ENCODE results near the gene CACNB2. TPM values are rescaled to one million over a fixed set of nuclear protein-coding genes. Genes with fewer than 3 reads are reported as not detected.

CACNB2 gene
- total and polyA plus RNA-seq, 4 donors = 0.38 to 3.1 (median 0.83) TPM

DNA sequence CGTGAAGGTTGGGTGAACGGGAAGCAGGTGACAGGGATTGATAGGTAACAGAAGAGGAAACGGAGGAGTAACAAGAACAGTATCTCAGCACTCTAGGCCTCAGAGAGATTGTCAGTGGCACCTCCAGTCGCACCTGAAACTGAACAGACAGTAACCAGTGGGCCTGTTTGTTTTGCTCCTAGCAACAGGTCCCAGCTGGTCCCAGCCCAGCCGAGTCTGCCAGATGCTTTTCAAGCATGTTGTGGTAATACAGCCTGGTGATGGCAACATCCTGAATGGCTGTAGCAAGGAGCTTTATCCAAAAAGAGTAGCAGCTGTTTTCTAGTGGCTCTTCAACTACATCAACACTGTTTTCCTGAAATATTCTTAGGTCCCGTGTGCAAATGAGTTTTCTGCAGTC is 4.7 kb downstream of the CACNB2 start:
- DNase-seq (ENCODE audit: low spot score) = no peak
- Histone ChIP-seq H3K27ac (ENCODE audit: low read depth in 1 of 2, low read length in 2 of 2) (no peak overlapping the region), H3K9me3 (ENCODE audit: control insufficient read depth in 4 of 4, low read length in 3 of 4) (no peaks in the 10 kb centered on the region), H3K36me3 (ENCODE audit: control insufficient read depth in 4 of 4, insufficient read depth in 3 of 4, low read depth in 1 of 4, low read length in 3 of 4) (no peaks in the 10 kb centered on the region), H3K27me3 (ENCODE audit: control insufficient read depth in 4 of 4, insufficient read depth in 4 of 4, low read length in 3 of 4) (peaks cover 0 to 12% (median 5%) of the 10 kb centered on the region in 4 donors), H3K4me3 (ENCODE audit: low read depth in 1 of 3, low read length in 3 of 3) (no peak overlapping the region), H3K9ac (ENCODE audit: low read depth in 1 of 2, low read length in 2 of 2) (no peak overlapping the region), H3K4me1 (ENCODE audit: control insufficient read depth in 4 of 4, insufficient read depth in 4 of 4, low read length in 3 of 4) (peaks cover 6 to 11% (median 8%) of the 10 kb centered on the region in 4 donors)
- TF ChIP-seq HNF4G (IDR thresholded peaks at IDR 0.05) (no peak), TAF1 (conservative IDR thresholded peaks at IDR 0.05) (no peak), RXRA (IDR thresholded peaks at IDR 0.05) (no peak), HNF4A (conservative IDR thresholded peaks at IDR 0.05) (no peak), YY1 (IDR thresholded peaks at IDR 0.05) (no peak)
- TF ChIP-seq, protein P1, sequence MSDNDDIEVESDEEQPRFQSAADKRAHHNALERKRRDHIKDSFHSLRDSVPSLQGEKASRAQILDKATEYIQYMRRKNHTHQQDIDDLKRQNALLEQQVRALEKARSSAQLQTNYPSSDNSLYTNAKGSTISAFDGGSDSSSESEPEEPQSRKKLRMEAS (IDR thresholded peaks at IDR 0.05) = no peak
- TF ChIP-seq, protein P2, sequence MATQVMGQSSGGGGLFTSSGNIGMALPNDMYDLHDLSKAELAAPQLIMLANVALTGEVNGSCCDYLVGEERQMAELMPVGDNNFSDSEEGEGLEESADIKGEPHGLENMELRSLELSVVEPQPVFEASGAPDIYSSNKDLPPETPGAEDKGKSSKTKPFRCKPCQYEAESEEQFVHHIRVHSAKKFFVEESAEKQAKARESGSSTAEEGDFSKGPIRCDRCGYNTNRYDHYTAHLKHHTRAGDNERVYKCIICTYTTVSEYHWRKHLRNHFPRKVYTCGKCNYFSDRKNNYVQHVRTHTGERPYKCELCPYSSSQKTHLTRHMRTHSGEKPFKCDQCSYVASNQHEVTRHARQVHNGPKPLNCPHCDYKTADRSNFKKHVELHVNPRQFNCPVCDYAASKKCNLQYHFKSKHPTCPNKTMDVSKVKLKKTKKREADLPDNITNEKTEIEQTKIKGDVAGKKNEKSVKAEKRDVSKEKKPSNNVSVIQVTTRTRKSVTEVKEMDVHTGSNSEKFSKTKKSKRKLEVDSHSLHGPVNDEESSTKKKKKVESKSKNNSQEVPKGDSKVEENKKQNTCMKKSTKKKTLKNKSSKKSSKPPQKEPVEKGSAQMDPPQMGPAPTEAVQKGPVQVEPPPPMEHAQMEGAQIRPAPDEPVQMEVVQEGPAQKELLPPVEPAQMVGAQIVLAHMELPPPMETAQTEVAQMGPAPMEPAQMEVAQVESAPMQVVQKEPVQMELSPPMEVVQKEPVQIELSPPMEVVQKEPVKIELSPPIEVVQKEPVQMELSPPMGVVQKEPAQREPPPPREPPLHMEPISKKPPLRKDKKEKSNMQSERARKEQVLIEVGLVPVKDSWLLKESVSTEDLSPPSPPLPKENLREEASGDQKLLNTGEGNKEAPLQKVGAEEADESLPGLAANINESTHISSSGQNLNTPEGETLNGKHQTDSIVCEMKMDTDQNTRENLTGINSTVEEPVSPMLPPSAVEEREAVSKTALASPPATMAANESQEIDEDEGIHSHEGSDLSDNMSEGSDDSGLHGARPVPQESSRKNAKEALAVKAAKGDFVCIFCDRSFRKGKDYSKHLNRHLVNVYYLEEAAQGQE (IDR thresholded peaks at IDR 0.05) = no peak
- 57% methylated on average over 6 of the region's 6 CpGs for WGBS

DNA sequence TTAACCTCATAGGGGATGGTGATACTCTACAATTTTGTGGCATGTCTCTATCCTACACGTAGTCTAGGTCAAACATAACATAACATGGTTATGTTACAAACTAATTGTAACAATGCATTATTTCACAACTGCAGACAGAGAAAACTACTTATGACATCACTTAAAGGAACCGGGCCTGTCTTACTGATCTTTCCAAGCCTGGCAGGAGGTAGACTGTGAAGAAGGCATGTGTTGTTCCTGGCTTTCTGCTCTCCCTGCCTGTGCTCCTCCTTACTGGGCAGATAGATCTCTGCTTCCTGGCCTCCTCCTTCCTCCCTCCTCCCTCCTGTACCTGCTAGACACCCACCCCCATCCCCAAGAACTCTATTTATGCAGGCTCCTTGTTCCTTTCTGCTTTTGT is 5.4 kb downstream of the CACNB2 start:
- WGBS = 76% methylated on average over 2 of the region's 2 CpGs
- Histone ChIP-seq H3K9ac (ENCODE audit: low read depth in 1 of 2, low read length in 2 of 2) (no peak overlapping the region), H3K4me3 (ENCODE audit: low read depth in 1 of 3, low read length in 3 of 3) (no peak overlapping the region), H3K27me3 (ENCODE audit: control insufficient read depth in 4 of 4, insufficient read depth in 4 of 4, low read length in 3 of 4) (peaks cover 0 to 7% (median 4%) of the 10 kb centered on the region in 4 donors), H3K9me3 (ENCODE audit: control insufficient read depth in 4 of 4, low read length in 3 of 4) (no peaks in the 10 kb centered on the region), H3K36me3 (ENCODE audit: control insufficient read depth in 4 of 4, insufficient read depth in 3 of 4, low read depth in 1 of 4, low read length in 3 of 4) (no peaks in the 10 kb centered on the region), H3K27ac (ENCODE audit: low read depth in 1 of 2, low read length in 2 of 2) (no peak overlapping the region), H3K4me1 (ENCODE audit: control insufficient read depth in 4 of 4, insufficient read depth in 4 of 4, low read length in 3 of 4) (peaks cover 2 to 3% (median 3%) of the 10 kb centered on the region in 4 donors)
- TF ChIP-seq YY1 (IDR thresholded peaks at IDR 0.05) = no peak
- no peak for TF ChIP-seq GABPA (IDR thresholded peaks at IDR 0.05 in 1 of 2, conservative IDR thresholded peaks at IDR 0.05 in 1 of 2)
- no peak for TF ChIP-seq HNF4G (IDR thresholded peaks at IDR 0.05)
- no peak for DNase-seq (ENCODE audit: low spot score)

DNA sequence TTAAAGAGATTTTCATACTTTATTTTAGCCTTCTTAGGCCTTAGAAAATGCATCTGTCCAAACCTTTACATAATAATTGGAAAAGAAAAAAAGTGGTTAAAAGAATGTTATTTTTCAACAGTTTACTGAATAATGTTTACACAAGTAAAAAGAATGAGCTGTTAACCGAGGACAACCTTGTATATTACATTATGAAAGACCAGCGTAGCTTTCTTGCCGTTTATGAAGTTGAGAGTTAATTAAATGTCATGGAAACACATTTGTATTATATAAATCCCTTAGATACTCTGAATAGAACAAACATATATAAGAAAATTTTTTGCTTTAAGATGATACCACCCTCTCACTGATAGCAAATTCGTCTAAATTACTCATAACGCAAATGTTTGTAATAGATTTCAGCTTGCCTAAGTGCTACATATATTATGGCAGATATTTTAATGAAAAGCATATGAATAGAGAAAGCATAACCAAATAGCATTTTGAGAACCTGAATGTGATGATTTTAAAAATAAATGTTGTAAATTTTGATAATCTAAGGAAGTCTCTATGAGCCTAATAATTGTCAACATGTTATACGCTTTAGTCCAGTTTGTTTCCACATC is 9.1 kb downstream of the CACNB2 start:
- no peaks in the 10 kb centered on the region for H3K9me3 ChIP-seq (ENCODE audit: control insufficient read depth in 4 of 4, low read length in 3 of 4)
- DNase-seq (ENCODE audit: low spot score) = no peak
- H3K27ac ChIP-seq (ENCODE audit: low read depth in 1 of 2, low read length in 2 of 2) = no peak overlapping the region
- no peak for TF ChIP-seq YY1 (IDR thresholded peaks at IDR 0.05)
- TF ChIP-seq FOXA2 (IDR thresholded peaks at IDR 0.05) = no peak
- TF ChIP-seq, protein P3, sequence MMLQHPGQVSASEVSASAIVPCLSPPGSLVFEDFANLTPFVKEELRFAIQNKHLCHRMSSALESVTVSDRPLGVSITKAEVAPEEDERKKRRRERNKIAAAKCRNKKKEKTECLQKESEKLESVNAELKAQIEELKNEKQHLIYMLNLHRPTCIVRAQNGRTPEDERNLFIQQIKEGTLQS (IDR thresholded peaks at IDR 0.05) = no peak
- no peak for TF ChIP-seq HNF4A (conservative IDR thresholded peaks at IDR 0.05)
- no peak for TF ChIP-seq RAD21 (IDR thresholded peaks at IDR 0.05)
- TF ChIP-seq, protein P1 (IDR thresholded peaks at IDR 0.05) = no peak
- no peak for TF ChIP-seq NR2F2 (IDR thresholded peaks at IDR 0.05)
- TF ChIP-seq, protein P4, sequence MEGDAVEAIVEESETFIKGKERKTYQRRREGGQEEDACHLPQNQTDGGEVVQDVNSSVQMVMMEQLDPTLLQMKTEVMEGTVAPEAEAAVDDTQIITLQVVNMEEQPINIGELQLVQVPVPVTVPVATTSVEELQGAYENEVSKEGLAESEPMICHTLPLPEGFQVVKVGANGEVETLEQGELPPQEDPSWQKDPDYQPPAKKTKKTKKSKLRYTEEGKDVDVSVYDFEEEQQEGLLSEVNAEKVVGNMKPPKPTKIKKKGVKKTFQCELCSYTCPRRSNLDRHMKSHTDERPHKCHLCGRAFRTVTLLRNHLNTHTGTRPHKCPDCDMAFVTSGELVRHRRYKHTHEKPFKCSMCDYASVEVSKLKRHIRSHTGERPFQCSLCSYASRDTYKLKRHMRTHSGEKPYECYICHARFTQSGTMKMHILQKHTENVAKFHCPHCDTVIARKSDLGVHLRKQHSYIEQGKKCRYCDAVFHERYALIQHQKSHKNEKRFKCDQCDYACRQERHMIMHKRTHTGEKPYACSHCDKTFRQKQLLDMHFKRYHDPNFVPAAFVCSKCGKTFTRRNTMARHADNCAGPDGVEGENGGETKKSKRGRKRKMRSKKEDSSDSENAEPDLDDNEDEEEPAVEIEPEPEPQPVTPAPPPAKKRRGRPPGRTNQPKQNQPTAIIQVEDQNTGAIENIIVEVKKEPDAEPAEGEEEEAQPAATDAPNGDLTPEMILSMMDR (IDR thresholded peaks at IDR 0.05; ENCODE audit: low read depth, low read length, missing input control) = no peak
- TF ChIP-seq GABPA (IDR thresholded peaks at IDR 0.05 in 1 of 2, conservative IDR thresholded peaks at IDR 0.05 in 1 of 2) = no peak
- TF ChIP-seq RXRA (IDR thresholded peaks at IDR 0.05) = no peak
- no peak for TF ChIP-seq FOXA1 (IDR thresholded peaks at IDR 0.05)
- H3K9ac ChIP-seq (ENCODE audit: low read depth in 1 of 2, low read length in 2 of 2) = no peak overlapping the region
- H3K4me1 ChIP-seq (ENCODE audit: control insufficient read depth in 4 of 4, insufficient read depth in 4 of 4, low read length in 3 of 4) = no peaks in the 10 kb centered on the region
- H3K36me3 ChIP-seq (ENCODE audit: control insufficient read depth in 4 of 4, insufficient read depth in 3 of 4, low read depth in 1 of 4, low read length in 3 of 4) = no peaks in the 10 kb centered on the region
- H3K27me3 ChIP-seq (ENCODE audit: control insufficient read depth in 4 of 4, insufficient read depth in 4 of 4, low read length in 3 of 4) = no peaks in the 10 kb centered on the region
- no peak overlapping the region for H3K4me3 ChIP-seq (ENCODE audit: low read depth in 1 of 3, low read length in 3 of 3)
- WGBS = 87% methylated on average over 6 of the region's 6 CpGs

Data from liver (tissue), 9 donors.